Activated T-cell treated with anti-CD3 and anti-CD28 coated beads for 24 hours (primary cell): Measurements from ENCODE around the gene ZBTB20.

Experiments used
- DNase-seq: peaks from one replicate; pipeline ENCODE4 v3.0.0-alpha.2; 2020; ENCODE audit warnings: low read depth

Gene ZBTB20

DNA sequence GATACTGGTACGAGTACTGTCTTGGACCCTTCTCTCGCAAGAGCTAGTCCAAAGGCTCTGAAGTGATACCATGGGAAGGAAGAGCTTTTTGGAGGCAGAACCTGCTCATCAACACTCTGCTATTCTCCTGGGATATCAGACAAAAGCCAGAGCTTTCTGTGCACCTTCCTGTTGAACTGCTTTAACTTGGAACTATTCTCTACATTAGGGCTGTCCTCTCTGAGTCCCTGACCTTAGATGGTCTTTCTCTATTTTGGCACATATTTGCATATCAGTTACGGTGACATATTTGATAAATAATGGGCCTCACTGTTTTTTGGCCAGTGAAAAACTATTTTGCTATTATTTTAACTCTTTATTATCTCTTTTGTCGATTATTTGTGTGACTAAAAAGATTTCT, 706.4 kb downstream of the ZBTB20 start:
- DNase-seq, result no peak

- DNase-seq, result no peak
These were observed 707.8 kb downstream of the ZBTB20 start for GRCh38 chr3:114439284-114439683.

DNA sequence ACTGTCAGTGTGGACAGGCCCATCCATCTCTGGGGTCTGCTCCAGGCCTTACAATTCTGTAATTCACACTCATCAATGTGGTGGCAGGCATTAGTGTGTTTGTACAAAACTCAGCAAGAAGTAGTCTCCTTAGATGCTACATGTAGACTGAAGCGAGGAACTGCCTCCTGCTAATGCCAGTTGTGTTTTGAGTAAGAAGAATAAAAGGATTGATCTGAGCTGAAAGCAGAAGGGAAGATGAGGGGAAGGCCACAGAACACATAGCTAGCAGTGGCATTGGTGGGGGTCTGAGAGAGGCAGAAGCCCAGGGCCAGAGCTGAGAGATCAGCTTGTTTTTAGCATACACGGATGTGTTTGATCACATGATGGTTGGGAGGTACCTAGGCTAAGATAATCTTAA, 709.2 kb downstream of the ZBTB20 start:
- DNase-seq, result no peak

GRCh38 chr3:114436182-114436581, 710.9 kb downstream of the ZBTB20 start:
- DNase-seq, result no peak

- no peak for DNase-seq
These were observed 711.5 kb downstream of the ZBTB20 start for GRCh38 chr3:114435386-114436115.

GRCh38 chr3:114432310-114432709, 714.8 kb downstream of the ZBTB20 start:
- DNase-seq, result no peak

- DNase-seq, result no peak
These were observed 719.0 kb downstream of the ZBTB20 start for GRCh38 chr3:114428044-114428595.

GRCh38 chr3:114427285-114428043, 719.6 kb downstream of the ZBTB20 start:
- DNase-seq, result no peak

DNA sequence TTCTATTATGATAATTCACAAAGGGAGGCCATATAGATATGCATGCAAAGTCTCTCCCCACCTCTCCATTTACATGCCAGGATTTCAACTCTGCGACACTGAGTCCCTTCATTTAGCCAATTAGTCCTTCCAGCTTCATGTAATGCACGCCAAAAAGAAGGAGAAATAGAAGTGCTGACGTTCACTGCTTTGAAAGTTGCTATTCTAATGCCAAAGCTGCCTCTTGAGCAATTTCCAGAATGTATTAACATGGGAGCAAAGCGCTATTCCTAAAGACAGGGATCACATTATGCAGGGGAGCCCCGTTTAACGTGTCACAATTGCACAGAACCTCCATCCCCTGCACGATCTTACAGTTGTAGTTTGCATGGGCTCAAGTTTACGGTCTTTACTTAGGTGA, 722.8 kb downstream of the ZBTB20 start:
- DNase-seq, result no peak

DNA sequence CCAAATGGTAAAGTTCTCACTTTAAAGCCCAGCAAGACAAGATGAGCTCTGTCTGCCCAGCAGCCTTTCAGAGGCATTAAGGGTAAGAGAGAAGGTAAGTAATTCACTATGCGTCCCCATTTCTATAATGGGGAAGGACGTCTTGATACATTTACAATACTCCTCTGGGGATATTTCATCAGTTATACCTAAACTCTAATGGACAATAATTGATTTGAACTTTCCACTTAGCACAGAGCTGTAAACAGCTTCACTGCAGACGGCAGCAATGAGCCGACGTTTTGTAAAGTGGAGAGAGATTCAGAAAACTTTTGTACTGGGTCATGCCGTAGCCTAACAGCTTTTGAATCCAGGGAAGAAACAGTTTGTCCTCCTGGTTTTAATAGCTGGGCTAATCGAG, 725.9 kb downstream of the ZBTB20 start:
- no peak for DNase-seq

DNA sequence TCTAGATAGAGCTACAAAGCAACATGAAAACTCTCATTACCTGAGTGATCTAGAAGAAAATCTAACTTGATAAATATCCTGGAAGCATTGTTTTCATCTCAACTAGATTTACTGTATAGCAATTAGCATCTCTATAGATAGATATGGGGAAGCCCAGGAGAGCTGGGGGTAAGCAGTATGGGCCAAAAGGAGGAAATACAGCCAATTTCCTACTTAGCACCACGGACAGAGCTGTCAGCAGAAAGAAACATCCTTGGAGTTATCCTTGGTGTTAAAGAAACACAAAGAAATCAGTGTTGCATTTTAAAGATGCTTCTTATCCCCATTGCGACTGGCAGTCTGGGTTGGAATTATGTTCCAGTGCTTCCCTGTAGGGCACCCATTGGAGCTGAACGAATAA, 727.0 kb downstream of the ZBTB20 start:
- no peak for DNase-seq

- no peak for DNase-seq
These were observed 728.2 kb downstream of the ZBTB20 start for GRCh38 chr3:114418724-114419543.

- no peak for DNase-seq
These were observed 729.0 kb downstream of the ZBTB20 start for GRCh38 chr3:114418107-114418506.

GRCh38 chr3:114417675-114418074, 729.4 kb downstream of the ZBTB20 start:
- DNase-seq, result no peak

- DNase-seq, result no peak
These were observed 729.8 kb downstream of the ZBTB20 start for GRCh38 chr3:114417265-114417664.

- DNase-seq, result peak; percentile 2
These were observed 735.0 kb downstream of the ZBTB20 start for GRCh38 chr3:114411811-114412803.

GRCh38 chr3:114411190-114411668, 735.9 kb downstream of the ZBTB20 start:
- no peak for DNase-seq

- DNase-seq, result no peak
These were observed 738.1 kb downstream of the ZBTB20 start for GRCh38 chr3:114408736-114409670.

DNA sequence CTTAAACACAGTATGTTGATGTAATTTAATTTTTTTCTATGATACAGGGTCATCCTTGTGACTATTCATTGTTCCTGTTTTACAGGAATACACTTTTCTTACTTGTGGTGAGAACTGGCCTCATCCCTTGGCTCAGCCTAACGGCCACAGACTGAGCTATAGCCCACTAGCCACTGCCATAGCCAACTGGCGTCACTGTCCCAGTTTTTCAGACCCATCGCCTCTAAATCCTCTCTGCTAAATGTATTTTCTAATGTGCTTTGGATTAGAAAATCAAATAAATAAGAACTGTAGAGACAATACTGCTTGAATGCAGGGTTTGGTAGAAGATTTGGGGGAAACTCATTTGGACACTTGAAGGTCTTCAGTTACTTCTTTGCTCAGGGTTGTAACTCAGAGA, 740.2 kb downstream of the ZBTB20 start:
- no peak for DNase-seq

- no peak for DNase-seq
These were observed 740.8 kb downstream of the ZBTB20 start for GRCh38 chr3:114406286-114406685.
